ENCODE results near the gene NCOA7.
"Not testable (repeated sequence)": the region's sequence is repeated elsewhere in the genome, so short reads cannot be mapped to it uniquely, and the experiment has no call there.

Gene NCOA7

GRCh38 chr6:125882243-125882642 is 91.5 kb downstream of the NCOA7 start:
- no peak for DNase-seq

- no peak for DNase-seq
Measured at GRCh38 chr6:125884634-125885371, 94.0 kb downstream of the NCOA7 start.

- no peak for DNase-seq
Measured at GRCh38 chr6:125886021-125886420, 95.3 kb downstream of the NCOA7 start.

- no peak for DNase-seq
Measured at GRCh38 chr6:125886914-125887313, 96.2 kb downstream of the NCOA7 start.

- no peak for DNase-seq
Measured at GRCh38 chr6:125887372-125887771, 96.6 kb downstream of the NCOA7 start.

- DNase-seq: no peak
Measured at GRCh38 chr6:125888989-125889656, 98.4 kb downstream of the NCOA7 start.

GRCh38 chr6:125899726-125900182 is 109.0 kb downstream of the NCOA7 start:
- no peak for DNase-seq

- no peak for DNase-seq
Measured at GRCh38 chr6:125904871-125905270, 114.1 kb downstream of the NCOA7 start.

GRCh38 chr6:125906158-125906998 is 115.6 kb downstream of the NCOA7 start:
- peak; percentile 5 for DNase-seq

GRCh38 chr6:125910527-125910926 is 119.8 kb downstream of the NCOA7 start:
- DNase-seq: no peak

- DNase-seq: not testable (repeated sequence)
Measured at GRCh38 chr6:125911051-125911451, 120.3 kb downstream of the NCOA7 start.

- not testable (repeated sequence) for DNase-seq
Measured at GRCh38 chr6:125912430-125912829, 121.7 kb downstream of the NCOA7 start.

GRCh38 chr6:125913145-125913544 is 122.4 kb downstream of the NCOA7 start:
- no peak for DNase-seq

GRCh38 chr6:125913864-125914351 is 123.1 kb downstream of the NCOA7 start:
- DNase-seq: no peak

- DNase-seq: no peak
Measured at GRCh38 chr6:125918230-125918629, 127.5 kb downstream of the NCOA7 start.

GRCh38 chr6:125918681-125919566 is 128.2 kb downstream of the NCOA7 start:
- DNase-seq: peak; percentile 12

GRCh38 chr6:125919618-125920017 is 128.9 kb downstream of the NCOA7 start:
- DNase-seq: no peak

- no peak for DNase-seq
Measured at GRCh38 chr6:125922322-125922860, 131.6 kb downstream of the NCOA7 start.

GRCh38 chr6:125923366-125923877 is 132.7 kb downstream of the NCOA7 start:
- DNase-seq: no peak

GRCh38 chr6:125924169-125924568 is 133.4 kb downstream of the NCOA7 start:
- no peak for DNase-seq

- no peak for DNase-seq
Measured at GRCh38 chr6:125924697-125925358, 134.1 kb downstream of the NCOA7 start.

Data from midbrain (tissue), 1 donor.